IPS DF 6.9 (cell line): ENCODE data around the gene GNAI2.
"Not testable (repeated sequence)": the region's sequence is repeated elsewhere in the genome, so short reads cannot be mapped to it uniquely, and the experiment has no call there.

Experiments used
- DNase-seq: peaks from one replicate; pipeline ENCODE4 v3.0.0-alpha.2; 2013; ENCODE audit warnings: low read depth, low spot score
- H3K27ac ChIP-seq: one replicate; pipeline ENCODE4 v1.5.1; 2013; ENCODE audit warnings: low read length, control low read depth
- H3K27me3 ChIP-seq: 2 replicates; pipeline ENCODE4 v1.6.1; 2013; ENCODE audit warnings: mild to moderate bottlenecking, low read length; ENCODE audit not compliant: control insufficient read depth, insufficient read depth
- H3K36me3 ChIP-seq: 2 replicates; pipeline ENCODE4 v1.6.1; 2013; ENCODE audit warnings: low read length; ENCODE audit not compliant: control insufficient read depth, insufficient read depth
- H3K4me1 ChIP-seq: 2 replicates; pipeline ENCODE4 v1.6.1; 2013; ENCODE audit warnings: low read length; ENCODE audit not compliant: control insufficient read depth, insufficient read depth
- H3K4me3 ChIP-seq: 2 replicates; pipeline ENCODE4 v1.5.1; 2013; ENCODE audit warnings: mild to moderate bottlenecking, low read length
- H3K9me3 ChIP-seq: 2 replicates; pipeline ENCODE4 v1.6.1; 2013; ENCODE audit warnings: low read length, inconsistent platforms; ENCODE audit not compliant: control insufficient read depth, insufficient read depth
- WGBS: extraction: QIAGEN DNeasy Blood & Tissue Kit; methylation state at CpG from one replicate; pipeline ENCODE4 v1.1.7; 2013; ENCODE audit warnings: mixed read lengths, missing lambda C conversion rate; ENCODE audit not compliant: insufficient read length, insufficient coverage; 5-methylcytosine and 5-hydroxymethylcytosine counted together

The GNAI2 gene

DNA sequence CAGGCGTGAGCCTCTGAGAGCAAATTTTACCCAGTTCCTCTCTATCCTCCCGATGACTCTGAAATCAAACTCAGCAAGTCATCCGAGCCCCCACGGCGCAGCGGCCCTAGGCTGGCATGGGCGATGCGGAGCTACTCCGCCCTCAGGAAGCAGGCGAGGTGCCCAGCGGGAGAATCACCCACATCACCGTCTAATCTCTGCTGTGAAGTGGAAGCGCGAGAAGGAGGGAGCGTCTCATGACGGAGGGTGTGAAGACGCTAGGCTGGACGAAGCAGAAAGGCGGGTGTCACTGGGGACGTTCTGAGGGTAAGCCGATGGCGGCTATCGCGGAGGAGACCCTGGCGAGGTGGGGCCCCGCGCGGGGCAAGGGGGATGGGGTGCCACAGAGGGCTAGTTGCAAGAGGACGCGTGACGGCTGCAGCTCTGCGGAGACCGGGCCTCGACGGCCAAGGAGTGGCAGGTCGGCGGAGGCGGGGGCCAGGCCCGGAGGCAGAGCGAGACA is 9.1 kb upstream of the GNAI2 start:
- Histone ChIP-seq H3K27me3 (no peaks in the 10 kb centered on the region), H3K36me3 (no peaks in the 10 kb centered on the region), H3K4me3 (peak overlapping the region; percentile 41; the same call in 1 of the 2 replicates), H3K27ac (no peak overlapping the region), H3K4me1 (peaks cover 5% of the 10 kb centered on the region), H3K9me3 (no peaks in the 10 kb centered on the region)
- no CpG with 5 or more reads among the region's 40 CpGs for WGBS
- DNase-seq: no peak

GRCh38 chr3:50227390-50228183 is 8.4 kb upstream of the GNAI2 start:
- no peaks in the 10 kb centered on the region for H3K9me3 ChIP-seq
- H3K27ac ChIP-seq: no peak overlapping the region
- no peaks in the 10 kb centered on the region for H3K27me3 ChIP-seq
- no peaks in the 10 kb centered on the region for H3K36me3 ChIP-seq
- peaks cover 5% of the 10 kb centered on the region for H3K4me1 ChIP-seq
- no CpG with 5 or more reads among the region's 51 CpGs for WGBS
- DNase-seq: no peak
- H3K4me3 ChIP-seq: peak overlapping the region; percentile 41; the same call in 1 of the 2 replicates

DNA sequence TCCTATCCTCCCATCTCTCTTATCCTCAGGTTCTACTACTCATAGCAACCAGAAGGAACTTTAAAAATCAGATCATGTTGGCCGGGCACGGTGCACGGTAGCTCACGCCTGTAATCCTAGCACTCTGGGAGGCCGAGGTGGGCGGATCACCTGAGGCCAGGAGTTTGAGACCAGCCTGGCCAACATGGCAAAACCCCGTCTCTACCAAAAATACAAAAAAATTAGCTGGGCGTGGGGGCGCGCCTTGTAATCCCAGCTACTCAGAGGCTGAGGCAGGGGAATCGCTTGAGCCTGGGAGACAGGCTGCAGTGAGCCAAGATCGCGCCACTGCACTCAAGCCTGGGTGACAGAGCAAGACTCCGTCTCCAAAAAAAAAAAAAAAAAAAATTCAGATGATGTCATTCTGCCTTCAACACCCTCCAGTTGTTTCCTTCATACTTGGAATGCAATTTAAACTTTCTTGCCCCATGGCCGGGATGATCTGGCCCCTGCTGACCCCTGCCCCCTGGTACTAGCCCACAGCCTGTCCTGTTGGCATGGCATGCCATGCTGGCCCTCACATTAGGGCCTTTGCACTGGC is 7.7 kb upstream of the GNAI2 start:
- H3K9me3 ChIP-seq, H3K36me3 ChIP-seq, H3K27me3 ChIP-seq, H3K27ac ChIP-seq, DNase-seq, H3K4me1 ChIP-seq: not testable (repeated sequence)
- peak overlapping the region; percentile 40 for H3K4me3 ChIP-seq
- WGBS: no CpG with 5 or more reads among the region's 15 CpGs

DNA sequence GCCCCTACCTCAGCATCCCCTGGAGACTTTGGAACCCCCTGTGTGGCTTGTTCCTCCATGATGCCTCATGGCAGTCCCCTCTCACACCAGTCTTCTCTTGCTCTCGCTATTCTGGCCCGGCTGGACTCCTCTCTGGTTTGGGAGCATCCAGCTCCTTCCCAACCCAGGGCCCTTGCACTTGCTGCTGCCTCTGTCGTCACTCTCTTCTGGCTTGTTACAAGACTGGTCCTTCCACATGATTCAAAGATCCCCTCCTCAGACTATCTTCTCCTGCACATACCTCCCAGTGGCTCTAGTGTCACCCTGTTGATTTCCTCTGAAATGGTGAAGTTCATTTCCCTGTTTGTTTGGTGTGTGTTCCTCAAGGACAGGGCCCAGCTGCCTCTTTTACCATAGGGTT is 6.5 kb upstream of the GNAI2 start:
- peaks cover 5% of the 10 kb centered on the region for H3K4me1 ChIP-seq
- WGBS: no CpG with 5 or more reads among the region's 3 CpGs
- H3K36me3 ChIP-seq: no peaks in the 10 kb centered on the region
- no peaks in the 10 kb centered on the region for H3K9me3 ChIP-seq
- DNase-seq: no peak
- H3K27ac ChIP-seq: no peak overlapping the region
- no peaks in the 10 kb centered on the region for H3K27me3 ChIP-seq
- H3K4me3 ChIP-seq: no peak overlapping the region

GRCh38 chr3:50230104-50230793 is 5.8 kb upstream of the GNAI2 start:
- Histone ChIP-seq H3K27me3 (no peaks in the 10 kb centered on the region), H3K4me1 (peaks cover 5% of the 10 kb centered on the region), H3K9me3 (no peaks in the 10 kb centered on the region), H3K27ac (no peak overlapping the region), H3K36me3 (no peaks in the 10 kb centered on the region), H3K4me3 (no peak overlapping the region)
- WGBS: no CpG with 5 or more reads among the region's 8 CpGs
- no peak for DNase-seq

DNA sequence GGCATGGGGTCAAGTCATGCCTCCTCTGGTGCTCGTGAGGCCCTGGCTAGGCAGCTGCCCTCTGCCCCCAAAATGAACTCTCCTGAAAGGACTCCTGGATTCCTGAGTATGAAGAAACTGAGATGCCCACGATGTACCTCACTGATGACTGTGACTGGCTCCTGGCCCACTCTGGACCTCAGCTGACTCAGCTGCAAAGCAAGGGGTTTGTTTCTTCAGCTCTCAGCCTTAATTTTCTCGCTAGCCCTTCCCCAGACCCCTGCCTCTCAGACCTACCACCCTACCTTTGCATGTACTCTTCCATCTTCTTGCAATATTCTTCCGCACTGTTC is 5.2 kb upstream of the GNAI2 start:
- Histone ChIP-seq H3K4me1 (peaks cover 5% of the 10 kb centered on the region), H3K36me3 (no peaks in the 10 kb centered on the region), H3K9me3 (no peaks in the 10 kb centered on the region), H3K27me3 (no peaks in the 10 kb centered on the region), H3K4me3 (no peak overlapping the region), H3K27ac (no peak overlapping the region)
- DNase-seq: no peak
- no CpG with 5 or more reads among the region's 4 CpGs for WGBS

- Histone ChIP-seq H3K27ac (no peak overlapping the region), H3K9me3 (no peaks in the 10 kb centered on the region), H3K36me3 (no peaks in the 10 kb centered on the region), H3K4me1 (peaks cover 5% of the 10 kb centered on the region), H3K4me3 (no peak overlapping the region), H3K27me3 (no peaks in the 10 kb centered on the region)
- no peak for DNase-seq
- WGBS: no CpG with 5 or more reads among the region's 5 CpGs
Observed at GRCh38 chr3:50231581-50231980, 4.4 kb upstream of the GNAI2 start.

- Histone ChIP-seq H3K27me3 (no peaks in the 10 kb centered on the region), H3K4me1 (peaks cover 5% of the 10 kb centered on the region), H3K4me3 (no peak overlapping the region), H3K27ac (no peak overlapping the region), H3K9me3 (no peaks in the 10 kb centered on the region), H3K36me3 (no peaks in the 10 kb centered on the region)
- DNase-seq: no peak
- WGBS: no CpG with 5 or more reads among the region's 3 CpGs
Observed at GRCh38 chr3:50232303-50232702, 3.7 kb upstream of the GNAI2 start.

GRCh38 chr3:50233176-50233575 is 2.8 kb upstream of the GNAI2 start:
- H3K36me3 ChIP-seq: no peaks in the 10 kb centered on the region
- no peak overlapping the region for H3K4me3 ChIP-seq
- no peaks in the 10 kb centered on the region for H3K27me3 ChIP-seq
- no peaks in the 10 kb centered on the region for H3K9me3 ChIP-seq
- H3K4me1 ChIP-seq: peaks cover 5% of the 10 kb centered on the region
- H3K27ac ChIP-seq: no peak overlapping the region
- no CpG with 5 or more reads among the region's 4 CpGs for WGBS
- no peak for DNase-seq

DNA sequence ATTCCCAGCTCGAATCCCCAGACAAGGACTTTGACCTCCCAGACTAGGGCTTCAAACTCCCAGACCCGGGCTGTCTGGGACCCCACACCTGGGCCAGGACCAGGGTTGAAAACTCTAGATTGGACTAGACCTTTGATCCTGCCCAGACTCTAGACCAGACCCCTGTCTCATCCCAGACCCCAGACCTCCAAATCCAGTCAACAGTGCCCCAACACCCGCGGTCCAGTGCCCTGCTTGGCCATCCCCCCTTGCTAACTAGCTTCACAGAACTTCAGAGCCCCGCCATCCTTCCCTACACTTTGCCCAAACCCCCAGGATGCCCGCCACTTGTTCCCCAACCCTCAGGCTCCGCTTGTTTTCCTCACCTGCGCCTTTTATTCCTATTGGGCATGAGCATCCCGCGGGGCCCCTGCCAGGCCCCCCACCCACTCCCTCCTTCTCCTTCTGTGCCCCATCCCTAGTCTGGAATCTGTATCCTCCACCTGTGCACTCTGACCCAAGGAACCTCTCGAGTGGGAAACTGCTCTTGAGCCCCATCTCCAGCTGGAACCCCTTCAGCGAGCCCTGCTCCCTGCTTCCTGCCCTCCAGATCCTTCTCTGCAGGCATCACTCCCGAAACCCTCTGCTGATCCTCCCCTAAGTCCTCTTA is 604 bp downstream of the GNAI2 start:
- Histone ChIP-seq H3K9me3 (no peaks in the 10 kb centered on the region), H3K4me1 (peaks cover 10% of the 10 kb centered on the region), H3K4me3 (peak overlapping the region; percentile 92), H3K27ac (no peak overlapping the region), H3K27me3 (no peaks in the 10 kb centered on the region), H3K36me3 (no peaks in the 10 kb centered on the region)
- DNase-seq: no peak
- WGBS: no CpG with 5 or more reads among the region's 13 CpGs
